Liver (tissue), 3 donors: ENCODE results near the gene TEX19.
"Not testable (repeated sequence)": the region's sequence is repeated elsewhere in the genome, so short reads cannot be mapped to it uniquely, and the experiment has no call there.

Source experiments
- EGR1 ChIP-seq, 2 donors: IDR thresholded peaks; 2 replicates each; pipeline ENCODE4 v1.6.1; 2016 to 2018; ENCODE audit warnings: antibody characterized with exemption in 2 of 2, low read depth in 2 of 2
- FOXA1 ChIP-seq: IDR thresholded peaks from 2 replicates; pipeline ENCODE4 v1.6.1; 2016; ENCODE audit warnings: antibody characterized with exemption
- RAD21 ChIP-seq, 2 donors: IDR thresholded peaks; 2 replicates each; pipeline ENCODE4 v1.6.1; 2016; ENCODE audit warnings: antibody characterized with exemption in 2 of 2, mild to moderate bottlenecking in 2 of 2
- RXRA ChIP-seq, 2 donors: IDR thresholded peaks; 2 replicates each; pipeline ENCODE4 v1.6.1; 2017 to 2018; ENCODE audit warnings: antibody characterized with exemption in 2 of 2, mild to moderate bottlenecking in 1 of 2
- SP1 ChIP-seq: IDR thresholded peaks from 2 replicates; pipeline ENCODE4 v1.6.1; 2018; ENCODE audit warnings: antibody characterized with exemption, mild to moderate bottlenecking
- YY1 ChIP-seq: IDR thresholded peaks from 2 replicates; pipeline ENCODE4 v1.6.1; 2016; ENCODE audit warnings: antibody characterized with exemption, mild to moderate bottlenecking
- TF ChIP-seq, protein P1 (sequence below): fragments of 150-350 bp; IDR thresholded peaks from 2 replicates; pipeline ENCODE4 v1.5.1; 2017; ENCODE audit warnings: improper control_type of control experiment, low read depth, low read length; ENCODE audit not compliant: missing input control
- TF ChIP-seq, protein P2 (sequence below): IDR thresholded peaks from 2 replicates; pipeline ENCODE4 v1.6.1; 2016; ENCODE audit warnings: antibody characterized with exemption
- donor health status: healthy.
- donor health status: healthy.

GRCh38 chr17:82359451-82360074, 516 bp downstream of the TEX19 start:
- TF ChIP-seq EGR1 (IDR thresholded peaks at IDR 0.05; ENCODE audit: low read depth in 2 of 2); RXRA (IDR thresholded peaks at IDR 0.05); YY1; SP1; RAD21 (IDR thresholded peaks at IDR 0.05); FOXA1: not testable (repeated sequence)
- TF ChIP-seq, protein P1, sequence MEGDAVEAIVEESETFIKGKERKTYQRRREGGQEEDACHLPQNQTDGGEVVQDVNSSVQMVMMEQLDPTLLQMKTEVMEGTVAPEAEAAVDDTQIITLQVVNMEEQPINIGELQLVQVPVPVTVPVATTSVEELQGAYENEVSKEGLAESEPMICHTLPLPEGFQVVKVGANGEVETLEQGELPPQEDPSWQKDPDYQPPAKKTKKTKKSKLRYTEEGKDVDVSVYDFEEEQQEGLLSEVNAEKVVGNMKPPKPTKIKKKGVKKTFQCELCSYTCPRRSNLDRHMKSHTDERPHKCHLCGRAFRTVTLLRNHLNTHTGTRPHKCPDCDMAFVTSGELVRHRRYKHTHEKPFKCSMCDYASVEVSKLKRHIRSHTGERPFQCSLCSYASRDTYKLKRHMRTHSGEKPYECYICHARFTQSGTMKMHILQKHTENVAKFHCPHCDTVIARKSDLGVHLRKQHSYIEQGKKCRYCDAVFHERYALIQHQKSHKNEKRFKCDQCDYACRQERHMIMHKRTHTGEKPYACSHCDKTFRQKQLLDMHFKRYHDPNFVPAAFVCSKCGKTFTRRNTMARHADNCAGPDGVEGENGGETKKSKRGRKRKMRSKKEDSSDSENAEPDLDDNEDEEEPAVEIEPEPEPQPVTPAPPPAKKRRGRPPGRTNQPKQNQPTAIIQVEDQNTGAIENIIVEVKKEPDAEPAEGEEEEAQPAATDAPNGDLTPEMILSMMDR: not testable (repeated sequence)
- TF ChIP-seq, protein P2, sequence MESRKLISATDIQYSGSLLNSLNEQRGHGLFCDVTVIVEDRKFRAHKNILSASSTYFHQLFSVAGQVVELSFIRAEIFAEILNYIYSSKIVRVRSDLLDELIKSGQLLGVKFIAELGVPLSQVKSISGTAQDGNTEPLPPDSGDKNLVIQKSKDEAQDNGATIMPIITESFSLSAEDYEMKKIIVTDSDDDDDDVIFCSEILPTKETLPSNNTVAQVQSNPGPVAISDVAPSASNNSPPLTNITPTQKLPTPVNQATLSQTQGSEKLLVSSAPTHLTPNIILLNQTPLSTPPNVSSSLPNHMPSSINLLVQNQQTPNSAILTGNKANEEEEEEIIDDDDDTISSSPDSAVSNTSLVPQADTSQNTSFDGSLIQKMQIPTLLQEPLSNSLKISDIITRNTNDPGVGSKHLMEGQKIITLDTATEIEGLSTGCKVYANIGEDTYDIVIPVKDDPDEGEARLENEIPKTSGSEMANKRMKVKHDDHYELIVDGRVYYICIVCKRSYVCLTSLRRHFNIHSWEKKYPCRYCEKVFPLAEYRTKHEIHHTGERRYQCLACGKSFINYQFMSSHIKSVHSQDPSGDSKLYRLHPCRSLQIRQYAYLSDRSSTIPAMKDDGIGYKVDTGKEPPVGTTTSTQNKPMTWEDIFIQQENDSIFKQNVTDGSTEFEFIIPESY: not testable (repeated sequence)
